Effector memory CD4-positive, alpha-beta T cell (primary cell): ENCODE results near the gene AADACL4.

Source experiments
- DNase-seq, 3 donors: peaks; one replicate each; pipeline ENCODE4 v3.0.0-alpha.2; 2020
- H3K27ac ChIP-seq: 2 replicates; pipeline ENCODE4 v1.7.0; 2013; ENCODE audit warnings: mild to moderate bottlenecking, low read length, moderate library complexity; ENCODE audit not compliant: insufficient read depth, poor library complexity, severe bottlenecking
- H3K27me3 ChIP-seq: replicated peaks from 2 replicates; pipeline ENCODE4 v1.7.0; 2013; ENCODE audit warnings: mild to moderate bottlenecking, low read length; ENCODE audit not compliant: insufficient read depth, control insufficient read depth, poor library complexity, severe bottlenecking
- H3K36me3 ChIP-seq: 2 replicates; pipeline ENCODE4 v1.7.0; 2013; ENCODE audit warnings: mild to moderate bottlenecking, low read length, moderate library complexity; ENCODE audit not compliant: control insufficient read depth, insufficient read depth
- H3K4me1 ChIP-seq: 2 replicates; pipeline ENCODE4 v1.7.0; 2013; ENCODE audit warnings: low read length, mild to moderate bottlenecking; ENCODE audit not compliant: control insufficient read depth, insufficient read depth, poor library complexity, severe bottlenecking
- H3K4me3 ChIP-seq: 2 replicates; pipeline ENCODE4 v1.7.0; 2013; ENCODE audit warnings: low read length, low read depth, mild to moderate bottlenecking; ENCODE audit not compliant: insufficient read depth, poor library complexity, severe bottlenecking
- H3K9me3 ChIP-seq: 2 replicates; pipeline ENCODE4 v1.7.0; 2013; ENCODE audit warnings: mild to moderate bottlenecking, low read length, moderate library complexity; ENCODE audit not compliant: control insufficient read depth
- total RNA-seq, 3 donors: gene quantifications; one replicate each; lab custom pipeline; 2026; lab: John Stamatoyannopoulos, UW

Gene AADACL4
- 0 reads per million in 3 donors for total RNA-seq

GRCh38 chr1:12643785-12644184 is at the start of gene AADACL4:
Gene AADACL4, plus strand, starts transcription at chr1:12644085. Its CDS starts 462 bp downstream, at chr1:12644547.
- H3K27ac ChIP-seq = no peak within 1 kb of the TSS
- no peaks in the 10 kb centered on the region for H3K36me3 ChIP-seq
- H3K4me3 ChIP-seq = no peak within 1 kb of the TSS
- H3K9me3 ChIP-seq = no peaks in the 10 kb centered on the region
- no peaks in the 10 kb centered on the region for H3K27me3 ChIP-seq
- no peaks in the 10 kb centered on the region for H3K4me1 ChIP-seq
- DNase-seq = no peak

GRCh38 chr1:12594490-12594889 is 49.4 kb upstream of the AADACL4 start:
- H3K27me3 ChIP-seq = no peaks in the 10 kb centered on the region

GRCh38 chr1:12594966-12595756 is 48.7 kb upstream of the AADACL4 start:
- H3K4me3 ChIP-seq = peak overlapping the region; percentile 28
- H3K9me3 ChIP-seq = no peaks in the 10 kb centered on the region
- H3K36me3 ChIP-seq = peaks cover 6% of the 10 kb centered on the region
- peaks cover 12% of the 10 kb centered on the region for H3K4me1 ChIP-seq
- H3K27ac ChIP-seq = no peak overlapping the region
- no peak for DNase-seq
- no peaks in the 10 kb centered on the region for H3K27me3 ChIP-seq

More at GRCh38 chr1:12594490-12594889, 49.4 kb upstream of the AADACL4 start:
- no peak overlapping the region for H3K27ac ChIP-seq
- H3K36me3 ChIP-seq = peaks cover 6% of the 10 kb centered on the region
- peaks cover 12% of the 10 kb centered on the region for H3K4me1 ChIP-seq
- DNase-seq = no peak
- H3K4me3 ChIP-seq = peak overlapping the region; percentile 28
- H3K9me3 ChIP-seq = no peaks in the 10 kb centered on the region

- H3K9me3 ChIP-seq = no peaks in the 10 kb centered on the region
- H3K27me3 ChIP-seq = no peaks in the 10 kb centered on the region
- peak overlapping the region; percentile 23 for H3K4me3 ChIP-seq
- no peak overlapping the region for H3K27ac ChIP-seq
- H3K4me1 ChIP-seq = peaks cover 12% of the 10 kb centered on the region
- no peak for DNase-seq
- peaks cover 6% of the 10 kb centered on the region for H3K36me3 ChIP-seq
Observed at GRCh38 chr1:12595757-12596006, 48.2 kb upstream of the AADACL4 start.

- Histone ChIP-seq H3K9me3 (no peaks in the 10 kb centered on the region), H3K4me3 (no peak overlapping the region), H3K27ac (no peak overlapping the region), H3K27me3 (no peaks in the 10 kb centered on the region), H3K36me3 (peaks cover 6% of the 10 kb centered on the region), H3K4me1 (peaks cover 12% of the 10 kb centered on the region)
- DNase-seq = no peak
Observed at GRCh38 chr1:12596007-12596821, 47.7 kb upstream of the AADACL4 start.

- no peak for DNase-seq
- peaks cover 12% of the 10 kb centered on the region for H3K4me1 ChIP-seq
- no peaks in the 10 kb centered on the region for H3K36me3 ChIP-seq
- H3K27ac ChIP-seq = no peak overlapping the region
- no peaks in the 10 kb centered on the region for H3K9me3 ChIP-seq
- H3K27me3 ChIP-seq = no peaks in the 10 kb centered on the region
- no peak overlapping the region for H3K4me3 ChIP-seq
Observed at GRCh38 chr1:12597792-12598191, 46.1 kb upstream of the AADACL4 start.

GRCh38 chr1:12598974-12599373 is 44.9 kb upstream of the AADACL4 start:
- Histone ChIP-seq H3K9me3 (no peaks in the 10 kb centered on the region), H3K4me3 (no peak overlapping the region), H3K36me3 (no peaks in the 10 kb centered on the region), H3K27me3 (no peaks in the 10 kb centered on the region), H3K4me1 (peaks cover 18% of the 10 kb centered on the region), H3K27ac (no peak overlapping the region)
- DNase-seq = no peak

- Histone ChIP-seq H3K36me3 (no peaks in the 10 kb centered on the region), H3K27me3 (no peaks in the 10 kb centered on the region), H3K4me1 (peaks cover 24% of the 10 kb centered on the region), H3K9me3 (no peaks in the 10 kb centered on the region), H3K4me3 (no peak overlapping the region), H3K27ac (no peak overlapping the region)
- no peak for DNase-seq
Observed at GRCh38 chr1:12599657-12600056, 44.2 kb upstream of the AADACL4 start.

GRCh38 chr1:12600335-12600734 is 43.5 kb upstream of the AADACL4 start:
- Histone ChIP-seq H3K9me3 (no peaks in the 10 kb centered on the region), H3K27me3 (no peaks in the 10 kb centered on the region), H3K4me1 (peaks cover 22% of the 10 kb centered on the region), H3K4me3 (no peak overlapping the region), H3K27ac (no peak overlapping the region), H3K36me3 (no peaks in the 10 kb centered on the region)
- DNase-seq = no peak
